ENCODE data around the gene TESMIN.

Gene TESMIN

GRCh38 chr11:68751331-68751856, at the start of gene TESMIN:
Gene TESMIN (minus strand): TSS chr11:68751520. CDS start chr11:68750660, 860 bp downstream.
- TF ChIP-seq CTCF (conservative IDR thresholded peaks at IDR 0.05; ENCODE audit: low read depth): no peak
- DNase-seq (ENCODE audit: low spot score): peak; percentile 96
- ChIA-PET CTCF (no interaction called here), POLR2A (ENCODE audit: low non-redundant PET) (no interaction called here)
- peak within 1 kb of the TSS; percentile 71 for H3K27ac ChIP-seq

- TF ChIP-seq CTCF (conservative IDR thresholded peaks at IDR 0.05; ENCODE audit: low read depth): peak; percentile 61
- no peak for DNase-seq (ENCODE audit: low spot score)
- H3K27ac ChIP-seq: no peak overlapping the region
- POLR2A ChIA-PET (ENCODE audit: low non-redundant PET): no interaction called here
- CTCF ChIA-PET: interaction anchor here (0.5 to 1.0 kb wide), 6 partner anchors 10 to 214 kb away, joined by 3 to 4 read pairs (median 3); partner anchors contain the start of gene IGHMBP2
These were observed 47.0 kb upstream of the TESMIN start for GRCh38 chr11:68798221-68798813.

GRCh38 chr11:68796801-68797200, 45.5 kb upstream of the TESMIN start:
- DNase-seq (ENCODE audit: low spot score): no peak
- ChIA-PET CTCF (no interaction called here), POLR2A (ENCODE audit: low non-redundant PET) (no interaction called here)
- 0 out of 2 replicates have a peak overlapping the region, but pooled peaks have one; percentile 3 for H3K27ac ChIP-seq
- no peak for TF ChIP-seq CTCF (conservative IDR thresholded peaks at IDR 0.05; ENCODE audit: low read depth)

- ChIA-PET POLR2A (ENCODE audit: low non-redundant PET) (no interaction called here), CTCF (no interaction called here)
- H3K27ac ChIP-seq: no peak overlapping the region
- no peak for TF ChIP-seq CTCF (conservative IDR thresholded peaks at IDR 0.05; ENCODE audit: low read depth)
- no peak for DNase-seq (ENCODE audit: low spot score)
These were observed 41.2 kb upstream of the TESMIN start for GRCh38 chr11:68792400-68792966.

GRCh38 chr11:68784653-68785052, 33.3 kb upstream of the TESMIN start:
- ChIA-PET POLR2A (ENCODE audit: low non-redundant PET) (no interaction called here), CTCF (no interaction called here)
- TF ChIP-seq CTCF (conservative IDR thresholded peaks at IDR 0.05; ENCODE audit: low read depth): no peak
- no peak overlapping the region for H3K27ac ChIP-seq
- DNase-seq (ENCODE audit: low spot score): no peak

- H3K27ac ChIP-seq: no peak overlapping the region
- DNase-seq (ENCODE audit: low spot score): no peak
- POLR2A ChIA-PET (ENCODE audit: low non-redundant PET): no interaction called here
- TF ChIP-seq CTCF (conservative IDR thresholded peaks at IDR 0.05; ENCODE audit: low read depth): no peak
- CTCF ChIA-PET: no interaction called here
These were observed 32.0 kb upstream of the TESMIN start for GRCh38 chr11:68783216-68783821.

Measured in RWPE1 (cell line).